ENCODE measurements around the gene IFNA5.

Gene IFNA5

DNA sequence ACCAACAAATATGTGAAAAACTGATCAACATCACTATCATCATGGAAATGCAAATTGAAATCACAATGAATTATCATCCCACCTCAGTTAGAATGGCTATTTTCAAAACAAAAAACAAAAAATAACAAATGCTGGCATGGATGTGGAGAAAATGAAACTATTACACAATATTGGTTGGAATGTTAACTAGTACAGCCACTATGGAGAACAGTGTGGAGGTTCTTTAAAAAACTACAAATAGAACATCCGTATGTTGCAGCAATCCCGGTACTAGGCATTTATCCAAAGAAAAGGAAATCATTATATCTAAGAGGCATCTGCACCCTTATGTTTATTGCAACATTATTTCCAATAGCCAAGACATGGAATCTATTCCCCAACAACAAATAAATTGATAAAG, 9.0 kb upstream of the IFNA5 start:
- Histone ChIP-seq H3K36me3 (no peaks in the 10 kb centered on the region), H3K4me1 (ENCODE audit: control insufficient read depth in 1 of 2, insufficient read depth in 1 of 2, low read depth in 1 of 2, low read length in 1 of 2) (no peaks in the 10 kb centered on the region), H3K4me3 (ENCODE audit: low read depth in 1 of 2, low read length in 1 of 2) (no peak overlapping the region), H3K9me3 (no peaks in the 10 kb centered on the region), H3K27me3 (peaks cover 5% of the 10 kb centered on the region), H3K27ac (no peak overlapping the region)
- TF ChIP-seq, protein P1, sequence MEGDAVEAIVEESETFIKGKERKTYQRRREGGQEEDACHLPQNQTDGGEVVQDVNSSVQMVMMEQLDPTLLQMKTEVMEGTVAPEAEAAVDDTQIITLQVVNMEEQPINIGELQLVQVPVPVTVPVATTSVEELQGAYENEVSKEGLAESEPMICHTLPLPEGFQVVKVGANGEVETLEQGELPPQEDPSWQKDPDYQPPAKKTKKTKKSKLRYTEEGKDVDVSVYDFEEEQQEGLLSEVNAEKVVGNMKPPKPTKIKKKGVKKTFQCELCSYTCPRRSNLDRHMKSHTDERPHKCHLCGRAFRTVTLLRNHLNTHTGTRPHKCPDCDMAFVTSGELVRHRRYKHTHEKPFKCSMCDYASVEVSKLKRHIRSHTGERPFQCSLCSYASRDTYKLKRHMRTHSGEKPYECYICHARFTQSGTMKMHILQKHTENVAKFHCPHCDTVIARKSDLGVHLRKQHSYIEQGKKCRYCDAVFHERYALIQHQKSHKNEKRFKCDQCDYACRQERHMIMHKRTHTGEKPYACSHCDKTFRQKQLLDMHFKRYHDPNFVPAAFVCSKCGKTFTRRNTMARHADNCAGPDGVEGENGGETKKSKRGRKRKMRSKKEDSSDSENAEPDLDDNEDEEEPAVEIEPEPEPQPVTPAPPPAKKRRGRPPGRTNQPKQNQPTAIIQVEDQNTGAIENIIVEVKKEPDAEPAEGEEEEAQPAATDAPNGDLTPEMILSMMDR (IDR thresholded peaks at IDR 0.05) = no peak

DNA sequence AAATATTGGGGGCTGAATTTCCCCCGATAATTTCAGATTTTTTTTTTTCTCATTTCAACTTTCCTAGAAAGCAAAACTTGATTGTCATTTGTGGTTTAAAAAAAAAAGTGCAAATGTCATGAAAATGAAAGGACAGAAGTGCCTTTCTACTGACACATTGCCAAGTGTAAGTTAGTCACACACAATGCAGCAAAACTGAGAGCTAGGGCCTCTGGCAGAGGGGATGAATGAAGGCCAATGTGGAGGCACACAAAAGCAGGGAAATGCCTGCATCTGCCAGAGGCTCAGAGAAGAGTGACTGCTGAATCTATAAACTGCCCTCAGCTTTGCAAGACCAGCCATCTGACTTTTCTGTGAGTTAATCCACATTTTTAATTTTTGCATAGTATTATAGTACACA, 6.8 kb upstream of the IFNA5 start:
- Histone ChIP-seq H3K4me1 (ENCODE audit: control insufficient read depth in 1 of 2, insufficient read depth in 1 of 2, low read depth in 1 of 2, low read length in 1 of 2) (no peaks in the 10 kb centered on the region), H3K9me3 (no peaks in the 10 kb centered on the region), H3K4me3 (ENCODE audit: low read depth in 1 of 2, low read length in 1 of 2) (no peak overlapping the region), H3K27me3 (peaks cover 5% of the 10 kb centered on the region), H3K27ac (no peak overlapping the region), H3K36me3 (no peaks in the 10 kb centered on the region)
- TF ChIP-seq, protein P1 (IDR thresholded peaks at IDR 0.05) = no peak

DNA sequence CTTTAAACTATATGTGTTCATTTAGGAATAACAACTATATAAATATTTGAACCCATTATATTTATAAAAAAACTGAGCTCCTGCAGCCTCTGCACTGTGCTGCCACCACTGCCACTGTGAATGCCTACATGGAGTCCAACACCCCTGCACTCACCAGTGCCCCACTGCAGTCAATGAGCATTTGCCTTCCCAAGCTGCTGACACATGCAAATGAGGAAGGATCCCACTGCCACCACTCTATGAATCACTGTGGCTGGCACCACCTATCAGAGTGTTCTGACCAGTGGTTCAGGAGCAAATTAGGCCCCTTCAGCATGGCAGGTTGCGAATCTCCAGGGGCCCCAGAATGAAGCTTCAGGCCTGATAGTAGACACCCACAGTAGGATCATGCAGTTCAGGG, 9.1 kb downstream of the IFNA5 start:
- Histone ChIP-seq H3K4me1 (ENCODE audit: control insufficient read depth in 1 of 2, insufficient read depth in 1 of 2, low read depth in 1 of 2, low read length in 1 of 2) (peaks cover 12 to 16% of the 10 kb centered on the region in 2 experiments), H3K36me3 (no peaks in the 10 kb centered on the region), H3K27ac (no peak overlapping the region), H3K4me3 (ENCODE audit: low read depth in 1 of 2, low read length in 1 of 2) (no peak overlapping the region), H3K9me3 (no peaks in the 10 kb centered on the region), H3K27me3 (peaks cover 7% of the 10 kb centered on the region)
- TF ChIP-seq, protein P1 (IDR thresholded peaks at IDR 0.05) = no peak

DNA sequence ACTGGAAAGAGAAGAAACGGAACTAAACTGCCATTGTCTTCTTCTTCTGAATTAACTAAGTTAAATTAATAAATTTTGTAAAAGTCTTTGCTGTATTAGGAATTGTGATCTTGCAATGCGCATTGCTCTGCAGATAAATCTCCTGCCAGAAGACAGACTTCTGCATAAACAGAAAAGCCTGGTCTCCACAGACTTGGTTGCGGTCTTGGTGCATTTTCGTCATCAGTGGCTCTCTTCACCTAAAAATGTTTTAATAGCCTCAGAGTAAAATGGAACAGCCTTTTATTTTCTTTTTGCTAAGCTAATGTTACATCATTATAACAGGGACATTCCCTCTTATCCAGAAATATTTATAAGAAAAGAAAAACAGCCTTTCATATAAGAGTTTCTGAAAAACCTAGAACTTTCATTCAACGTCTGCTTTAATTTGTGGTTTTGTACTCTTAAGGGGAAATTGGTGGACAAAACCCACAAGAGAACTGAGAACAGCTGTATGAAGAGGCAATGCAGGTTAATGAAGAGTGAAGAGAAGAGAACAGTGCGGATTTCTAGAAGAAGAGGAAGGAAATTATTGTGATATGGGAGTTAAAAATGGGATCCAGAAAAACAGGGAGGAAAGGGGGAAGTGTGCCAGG, 10.1 kb downstream of the IFNA5 start:
- H3K27me3 ChIP-seq = peaks cover 7% of the 10 kb centered on the region
- H3K27ac ChIP-seq = no peak overlapping the region
- TF ChIP-seq, protein P1 (IDR thresholded peaks at IDR 0.05) = no peak
- H3K4me3 ChIP-seq (ENCODE audit: low read depth in 1 of 2, low read length in 1 of 2) = no peak overlapping the region
- H3K4me1 ChIP-seq (ENCODE audit: control insufficient read depth in 1 of 2, insufficient read depth in 1 of 2, low read depth in 1 of 2, low read length in 1 of 2) = peaks cover 12 to 16% of the 10 kb centered on the region in 2 experiments
- H3K9me3 ChIP-seq = no peaks in the 10 kb centered on the region
- H3K36me3 ChIP-seq = no peaks in the 10 kb centered on the region

- Histone ChIP-seq H3K9me3 (no peaks in the 10 kb centered on the region), H3K36me3 (no peaks in the 10 kb centered on the region), H3K4me1 (ENCODE audit: control insufficient read depth in 1 of 2, insufficient read depth in 1 of 2, low read depth in 1 of 2, low read length in 1 of 2) (peaks cover 12 to 16% of the 10 kb centered on the region in 2 experiments), H3K27me3 (peaks cover 7% of the 10 kb centered on the region), H3K27ac (no peak overlapping the region), H3K4me3 (ENCODE audit: low read depth in 1 of 2, low read length in 1 of 2) (no peak overlapping the region)
- TF ChIP-seq, protein P1 (IDR thresholded peaks at IDR 0.05) = no peak
Measured at GRCh38 chr9:21294364-21294774, 10.7 kb downstream of the IFNA5 start.

Measured in neutrophil (primary cell).